ENCODE data around the gene CCBE1.

The CCBE1 gene

GRCh38 chr18:59454909-59455727 is 242.1 kb downstream of the CCBE1 start:
- DNase-seq (ENCODE audit: low read depth) = no peak

- DNase-seq (ENCODE audit: low read depth) = no peak
These were observed 243.7 kb downstream of the CCBE1 start for GRCh38 chr18:59453468-59453961.

GRCh38 chr18:59451963-59452362 is 245.3 kb downstream of the CCBE1 start:
- DNase-seq (ENCODE audit: low read depth) = no peak

- no peak for DNase-seq (ENCODE audit: low read depth)
These were observed 246.2 kb downstream of the CCBE1 start for GRCh38 chr18:59451073-59451472.

GRCh38 chr18:59448546-59448945 is 248.7 kb downstream of the CCBE1 start:
- no peak for DNase-seq (ENCODE audit: low read depth)

- DNase-seq (ENCODE audit: low read depth) = no peak
These were observed 251.2 kb downstream of the CCBE1 start for GRCh38 chr18:59446012-59446411.

GRCh38 chr18:59437851-59438569 is 259.2 kb downstream of the CCBE1 start:
- DNase-seq (ENCODE audit: low read depth) = no peak

GRCh38 chr18:59432803-59433597 is 264.2 kb downstream of the CCBE1 start:
- DNase-seq (ENCODE audit: low read depth) = no peak

- DNase-seq (ENCODE audit: low read depth) = no peak
These were observed 266.1 kb downstream of the CCBE1 start for GRCh38 chr18:59431131-59431530.

GRCh38 chr18:59429608-59430007 is 267.6 kb downstream of the CCBE1 start:
- DNase-seq (ENCODE audit: low read depth) = no peak

GRCh38 chr18:59428018-59428417 is 269.2 kb downstream of the CCBE1 start:
- DNase-seq (ENCODE audit: low read depth) = no peak

- no peak for DNase-seq (ENCODE audit: low read depth)
These were observed 270.4 kb downstream of the CCBE1 start for GRCh38 chr18:59426855-59427254.

GRCh38 chr18:59423259-59423658 is 274.0 kb downstream of the CCBE1 start:
- no peak for DNase-seq (ENCODE audit: low read depth)

GRCh38 chr18:59420244-59420643 is 277.0 kb downstream of the CCBE1 start:
- no peak for DNase-seq (ENCODE audit: low read depth)

GRCh38 chr18:59419386-59419785 is 277.8 kb downstream of the CCBE1 start:
- DNase-seq (ENCODE audit: low read depth) = no peak

GRCh38 chr18:59416818-59417217 is 280.4 kb downstream of the CCBE1 start:
- no peak for DNase-seq (ENCODE audit: low read depth)

GRCh38 chr18:59414111-59414653 is 283.0 kb downstream of the CCBE1 start:
- DNase-seq (ENCODE audit: low read depth) = no peak

- peak; percentile 26 for DNase-seq (ENCODE audit: low read depth)
These were observed 294.7 kb downstream of the CCBE1 start for GRCh38 chr18:59402432-59403090.

GRCh38 chr18:59400407-59400806 is 296.8 kb downstream of the CCBE1 start:
- DNase-seq (ENCODE audit: low read depth) = no peak

GRCh38 chr18:59395226-59396175 is 301.7 kb downstream of the CCBE1 start:
- no peak for DNase-seq (ENCODE audit: low read depth)
